IPS-20b (cell line): ENCODE results near the gene PNLIPRP2.

ENCODE experiments used
- H3K27ac ChIP-seq: one replicate; pipeline ENCODE4 v1.5.1; 2013; ENCODE audit warnings: low read length
- H3K27me3 ChIP-seq: 2 replicates; pipeline ENCODE4 v1.6.1; 2013; ENCODE audit warnings: mild to moderate bottlenecking, low read length, inconsistent platforms; ENCODE audit not compliant: insufficient read depth
- H3K36me3 ChIP-seq: 2 replicates; pipeline ENCODE4 v1.6.1; 2013; ENCODE audit warnings: low read depth, mild to moderate bottlenecking, inconsistent platforms, low read length, moderate library complexity; ENCODE audit not compliant: insufficient read depth
- H3K4me1 ChIP-seq: 2 replicates; pipeline ENCODE4 v1.6.1; 2013; ENCODE audit warnings: mild to moderate bottlenecking, control low read depth, inconsistent platforms, low read length, moderate library complexity; ENCODE audit not compliant: insufficient read depth
- H3K4me3 ChIP-seq: 2 replicates; pipeline ENCODE4 v1.5.1; 2013; ENCODE audit warnings: mild to moderate bottlenecking, low read length, inconsistent platforms
- H3K9ac ChIP-seq: 2 replicates; pipeline ENCODE4 v1.6.1; 2013; ENCODE audit warnings: low read depth, mild to moderate bottlenecking, inconsistent platforms, low read length, moderate library complexity
- H3K9me3 ChIP-seq: 2 replicates; pipeline ENCODE4 v1.6.1; 2013; ENCODE audit warnings: mild to moderate bottlenecking, low read depth, low read length, inconsistent platforms; ENCODE audit not compliant: insufficient read depth

The PNLIPRP2 gene

DNA sequence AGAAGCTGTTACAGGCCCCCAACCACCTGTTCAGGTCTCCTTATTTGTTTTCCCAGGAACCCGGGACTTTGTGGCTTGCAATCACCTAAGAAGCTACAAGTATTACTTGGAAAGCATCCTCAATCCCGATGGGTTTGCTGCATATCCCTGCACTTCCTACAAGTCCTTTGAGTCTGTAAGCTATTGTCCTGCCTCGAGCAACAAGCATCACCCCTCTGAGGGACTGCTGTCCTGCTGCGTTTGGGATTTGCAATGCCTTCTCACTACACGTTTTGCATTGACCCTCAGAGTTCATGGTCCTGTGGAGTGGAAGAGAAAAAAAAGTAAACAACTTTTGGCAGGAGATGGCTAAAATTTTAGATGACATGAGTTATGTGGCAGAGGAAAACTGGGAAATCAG is 20.8 kb upstream of the PNLIPRP2 start:
- no peak overlapping the region for H3K27ac ChIP-seq
- H3K4me1 ChIP-seq: no peaks in the 10 kb centered on the region
- H3K36me3 ChIP-seq: no peaks in the 10 kb centered on the region
- no peaks in the 10 kb centered on the region for H3K27me3 ChIP-seq
- H3K9me3 ChIP-seq: no peaks in the 10 kb centered on the region
- H3K9ac ChIP-seq: no peak overlapping the region
- H3K4me3 ChIP-seq: no peak overlapping the region

DNA sequence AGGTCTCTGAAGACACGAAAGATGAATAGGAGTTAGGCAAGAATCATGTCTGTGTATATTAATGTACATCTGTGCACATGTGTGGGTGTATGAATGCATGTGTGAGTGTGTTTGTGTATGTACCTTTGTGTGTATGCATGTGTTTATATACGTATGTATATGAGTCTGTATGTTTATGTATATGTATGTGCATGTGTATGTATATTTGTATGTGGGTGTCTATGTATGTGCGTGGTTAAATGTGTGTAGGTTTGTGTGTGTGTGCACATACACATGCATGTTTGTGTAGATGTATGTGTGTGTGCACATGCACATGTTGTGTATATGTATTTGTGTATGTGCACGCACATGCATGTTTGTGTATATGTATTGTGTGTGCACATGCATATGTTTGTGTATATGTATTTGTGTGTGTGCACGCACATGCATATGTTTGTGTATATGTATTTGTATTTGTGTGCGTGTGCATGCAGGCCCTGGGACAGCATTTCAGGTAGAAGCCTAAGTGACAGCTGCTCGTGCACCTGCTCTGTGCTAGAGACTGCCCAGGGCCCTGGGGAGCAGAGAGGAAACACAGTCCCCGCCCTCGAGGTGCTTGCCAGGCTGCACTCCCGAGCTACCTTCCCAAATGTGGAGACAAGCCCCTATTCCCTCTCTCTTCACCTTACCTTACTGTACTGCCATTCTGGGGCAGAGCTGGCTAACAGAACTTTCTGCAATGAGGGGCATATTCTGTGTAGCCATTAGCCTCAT is 17.9 kb upstream of the PNLIPRP2 start:
- no peak overlapping the region for H3K4me3 ChIP-seq

DNA sequence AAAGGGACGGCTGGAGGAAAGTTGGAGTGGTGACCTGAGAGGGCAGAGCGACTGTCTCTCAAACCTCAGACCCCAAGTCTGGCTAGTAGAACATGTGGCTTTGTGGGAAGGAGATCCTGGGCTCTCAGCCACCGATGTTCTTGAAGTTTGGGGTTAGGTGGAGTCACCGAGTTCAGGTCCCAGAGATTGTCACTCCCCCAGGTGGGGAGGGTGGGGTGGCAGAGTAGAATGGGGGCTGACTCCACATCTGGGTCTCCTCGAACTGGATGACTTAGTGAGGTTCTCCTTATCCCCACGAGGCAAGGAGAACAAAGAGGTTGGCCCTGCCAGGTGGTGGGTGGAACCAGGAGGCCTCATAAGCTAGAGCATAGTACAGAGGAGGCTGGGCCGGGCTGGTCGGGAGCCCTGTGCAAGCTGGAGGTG is 14.7 kb upstream of the PNLIPRP2 start:
- Histone ChIP-seq H3K4me3 (no peak overlapping the region), H3K36me3 (no peaks in the 10 kb centered on the region), H3K27me3 (peaks cover 18% of the 10 kb centered on the region), H3K9me3 (no peaks in the 10 kb centered on the region), H3K4me1 (no peaks in the 10 kb centered on the region), H3K27ac (no peak overlapping the region), H3K9ac (no peak overlapping the region)

More for the DNA sequence above, 17.9 kb upstream of the PNLIPRP2 start:
- no peaks in the 10 kb centered on the region for H3K9me3 ChIP-seq
- H3K27me3 ChIP-seq: no peaks in the 10 kb centered on the region; the same call in 1 of the 2 replicates
- H3K36me3 ChIP-seq: no peaks in the 10 kb centered on the region
- H3K27ac ChIP-seq: no peak overlapping the region
- no peak overlapping the region for H3K9ac ChIP-seq
- H3K4me1 ChIP-seq: no peaks in the 10 kb centered on the region

DNA sequence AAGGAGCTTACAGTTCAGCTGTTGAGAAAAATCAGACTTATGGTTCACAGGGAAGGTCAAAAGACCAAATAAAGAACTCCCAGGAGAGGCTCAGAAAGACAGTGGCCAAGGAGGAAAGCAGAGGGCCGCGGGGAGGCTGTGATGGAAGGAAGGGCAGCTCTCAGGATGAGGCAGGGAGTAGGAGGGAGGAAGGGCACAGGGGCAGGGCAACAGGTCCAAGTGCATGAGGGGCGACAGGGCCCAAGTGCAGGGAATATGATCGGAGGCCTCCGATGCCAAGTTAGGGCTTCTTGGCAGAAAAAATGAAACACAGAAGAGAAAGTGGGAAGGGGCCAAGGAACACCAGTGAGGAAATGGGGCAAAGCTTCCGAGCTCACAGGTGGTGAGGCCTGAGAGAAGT is 13.4 kb upstream of the PNLIPRP2 start:
- Histone ChIP-seq H3K27ac (no peak overlapping the region), H3K9me3 (no peaks in the 10 kb centered on the region), H3K27me3 (peaks cover 18% of the 10 kb centered on the region), H3K4me3 (no peak overlapping the region), H3K4me1 (no peaks in the 10 kb centered on the region), H3K9ac (no peak overlapping the region), H3K36me3 (no peaks in the 10 kb centered on the region)

DNA sequence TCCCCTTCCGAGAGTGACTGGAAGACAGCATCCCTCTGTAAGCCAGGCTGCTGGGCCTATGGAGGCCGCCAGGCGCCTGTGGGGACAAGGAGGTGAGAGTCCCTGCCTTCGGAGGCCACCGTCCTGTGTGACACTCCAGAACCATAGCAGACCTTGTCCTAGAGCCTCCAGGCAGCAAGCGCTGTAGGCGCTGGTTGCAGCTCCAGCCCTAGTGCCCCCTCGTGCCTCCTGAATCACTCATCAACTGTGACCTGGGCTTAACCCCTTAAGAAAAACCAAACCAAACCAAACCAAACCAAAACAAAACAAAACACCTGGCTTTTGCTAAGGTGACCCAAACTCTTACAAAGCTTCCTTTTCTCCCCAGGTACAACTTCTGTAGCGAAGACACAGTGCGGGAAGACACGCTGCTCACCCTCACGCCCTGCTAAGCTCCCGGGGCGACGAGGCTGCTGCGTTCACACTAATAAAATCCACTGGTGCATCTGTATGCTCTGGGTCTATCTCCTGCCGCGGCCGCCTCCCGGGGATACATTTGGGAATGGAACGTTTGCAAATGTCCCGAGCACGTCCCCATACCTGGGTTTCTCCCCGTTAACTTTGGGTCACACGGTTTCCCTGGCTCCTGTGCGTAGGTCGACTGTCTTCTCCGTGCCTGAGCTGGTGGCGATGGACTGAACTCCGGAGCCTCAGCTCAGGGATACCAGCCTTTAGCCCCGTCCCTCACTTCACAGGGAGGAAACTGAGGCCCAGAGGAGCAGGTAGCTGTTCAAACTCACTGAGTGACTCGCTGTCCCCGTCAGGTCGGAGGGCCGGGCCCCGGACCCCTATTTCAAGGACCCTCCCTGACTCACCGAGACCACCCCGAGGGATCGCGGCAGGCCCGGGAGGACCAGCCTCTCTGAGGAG is 11.8 kb upstream of the PNLIPRP2 start:
- Histone ChIP-seq H3K9me3 (no peaks in the 10 kb centered on the region), H3K4me1 (no peaks in the 10 kb centered on the region), H3K27me3 (peaks cover 18% of the 10 kb centered on the region), H3K4me3 (peak overlapping the region; percentile 88), H3K27ac (no peak overlapping the region), H3K36me3 (no peaks in the 10 kb centered on the region), H3K9ac (peak overlapping the region; percentile 78)

DNA sequence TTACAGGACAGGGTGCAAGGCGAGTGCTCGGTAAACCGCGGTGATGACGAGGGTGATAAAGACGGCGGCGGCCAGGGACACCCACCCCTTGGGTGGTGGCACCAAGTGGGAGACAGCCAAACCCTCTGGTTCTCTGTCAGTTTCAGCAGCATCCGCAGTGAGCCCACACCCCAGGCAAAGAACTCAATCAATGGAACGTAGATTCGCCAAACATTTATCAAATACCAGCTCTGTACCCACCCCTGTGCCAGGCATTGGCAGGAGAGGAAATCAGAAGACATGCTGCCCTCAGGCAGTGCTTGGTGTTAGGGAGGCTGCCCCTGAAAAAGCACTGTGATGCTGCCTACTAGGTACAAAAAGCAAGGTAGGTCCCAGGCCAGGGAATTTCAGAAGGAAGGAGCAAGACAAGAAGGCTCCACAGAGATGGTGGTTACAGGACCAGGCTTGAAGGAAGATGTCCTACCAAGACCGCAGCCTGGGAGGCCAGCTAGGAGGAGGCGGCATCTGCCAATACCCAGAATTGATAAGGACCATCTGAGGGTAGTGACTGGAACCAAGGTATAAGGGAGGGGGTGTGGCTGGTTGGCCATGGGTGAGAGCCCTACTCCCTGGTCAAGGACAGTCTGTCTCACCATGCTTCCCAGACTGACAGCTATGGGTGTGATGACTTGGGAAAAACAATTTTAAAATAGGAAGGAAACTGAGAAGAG is 10.2 kb upstream of the PNLIPRP2 start:
- Histone ChIP-seq H3K27me3 (peaks cover 18% of the 10 kb centered on the region), H3K4me1 (no peaks in the 10 kb centered on the region), H3K9me3 (no peaks in the 10 kb centered on the region), H3K36me3 (no peaks in the 10 kb centered on the region), H3K9ac (no peak overlapping the region), H3K4me3 (no peak overlapping the region), H3K27ac (no peak overlapping the region)

DNA sequence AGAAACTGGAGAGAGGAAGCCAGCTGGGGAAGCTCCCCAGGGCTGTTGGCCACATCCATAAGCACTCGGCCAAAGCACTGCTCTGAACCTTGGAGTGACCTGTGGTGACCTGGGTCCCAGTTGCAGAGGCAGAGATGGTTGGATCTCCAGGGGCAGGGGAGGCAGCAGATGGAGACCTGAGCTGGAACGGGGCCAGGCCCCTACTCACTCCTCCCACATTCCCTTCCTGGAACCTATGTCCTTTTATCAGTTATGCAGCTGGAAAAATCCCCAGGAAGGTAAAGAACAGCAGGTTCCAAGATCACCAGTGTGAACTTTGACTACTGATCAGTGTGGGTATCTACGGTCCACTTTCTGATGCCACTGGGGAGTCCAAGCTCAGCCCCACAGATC is 9.6 kb upstream of the PNLIPRP2 start:
- Histone ChIP-seq H3K27ac (no peak overlapping the region), H3K9me3 (no peaks in the 10 kb centered on the region), H3K27me3 (peaks cover 18% of the 10 kb centered on the region), H3K9ac (no peak overlapping the region), H3K4me1 (no peaks in the 10 kb centered on the region), H3K4me3 (no peak overlapping the region), H3K36me3 (no peaks in the 10 kb centered on the region)

DNA sequence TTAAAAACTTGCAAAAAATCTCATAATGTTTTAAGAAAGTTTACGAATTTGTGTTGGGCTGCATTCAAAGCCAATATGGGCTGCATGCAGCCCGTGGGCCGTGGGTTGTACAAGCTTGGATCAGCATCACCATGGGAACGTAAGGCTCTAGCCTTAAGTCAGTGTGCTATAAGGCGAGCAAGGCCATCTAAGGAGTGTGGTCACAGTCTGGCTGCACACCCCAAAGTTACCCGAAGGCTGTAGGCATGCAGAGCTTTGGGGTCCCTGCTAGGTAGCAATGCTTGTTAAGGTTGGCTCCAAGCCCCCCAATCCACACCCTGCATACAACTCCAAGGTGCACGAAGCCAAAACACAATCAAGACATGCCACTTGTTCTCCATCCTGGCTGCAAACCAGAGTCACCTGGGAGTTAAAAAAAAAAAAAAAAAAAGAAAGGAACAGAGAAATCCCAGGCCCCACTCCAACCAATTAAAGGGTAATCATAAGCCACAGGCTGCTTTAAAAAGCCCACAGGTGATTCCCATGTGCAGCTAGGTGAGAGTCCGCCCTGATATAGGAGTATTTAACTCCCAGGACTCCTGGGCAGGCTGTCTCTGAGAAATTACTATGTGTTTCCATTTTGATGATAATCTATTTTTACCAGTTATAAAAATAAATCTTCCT is 8.5 kb upstream of the PNLIPRP2 start:
- peaks cover 18% of the 10 kb centered on the region for H3K27me3 ChIP-seq

DNA sequence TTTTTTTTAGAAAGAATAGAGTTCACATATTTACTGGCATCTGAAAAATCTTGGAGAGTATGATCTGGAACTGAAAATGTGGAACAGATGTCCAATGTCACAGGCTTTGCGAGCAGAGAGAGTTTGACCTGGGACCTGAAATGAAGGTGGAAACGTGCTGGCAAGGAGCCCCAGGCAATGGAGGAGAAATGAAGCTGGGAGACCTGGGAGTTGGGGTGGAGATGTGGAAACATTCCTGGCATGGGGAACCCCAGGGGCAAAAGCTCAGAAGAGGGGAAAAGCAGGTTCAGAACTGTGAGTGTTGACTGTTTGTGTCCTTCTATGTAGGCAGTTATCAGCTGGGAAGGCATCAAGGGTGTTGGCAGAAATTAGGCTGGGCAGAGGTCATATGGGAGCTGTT is 7.3 kb upstream of the PNLIPRP2 start:
- H3K27me3 ChIP-seq: peaks cover 14% of the 10 kb centered on the region
- H3K27ac ChIP-seq: no peak overlapping the region
- H3K36me3 ChIP-seq: no peaks in the 10 kb centered on the region
- H3K4me1 ChIP-seq: no peaks in the 10 kb centered on the region
- no peaks in the 10 kb centered on the region for H3K9me3 ChIP-seq
- no peak overlapping the region for H3K4me3 ChIP-seq
- no peak overlapping the region for H3K9ac ChIP-seq

More for the DNA sequence above, 8.5 kb upstream of the PNLIPRP2 start:
- Histone ChIP-seq H3K4me1 (no peaks in the 10 kb centered on the region), H3K9me3 (no peaks in the 10 kb centered on the region), H3K9ac (no peak overlapping the region), H3K4me3 (no peak overlapping the region), H3K36me3 (no peaks in the 10 kb centered on the region), H3K27ac (no peak overlapping the region)

DNA sequence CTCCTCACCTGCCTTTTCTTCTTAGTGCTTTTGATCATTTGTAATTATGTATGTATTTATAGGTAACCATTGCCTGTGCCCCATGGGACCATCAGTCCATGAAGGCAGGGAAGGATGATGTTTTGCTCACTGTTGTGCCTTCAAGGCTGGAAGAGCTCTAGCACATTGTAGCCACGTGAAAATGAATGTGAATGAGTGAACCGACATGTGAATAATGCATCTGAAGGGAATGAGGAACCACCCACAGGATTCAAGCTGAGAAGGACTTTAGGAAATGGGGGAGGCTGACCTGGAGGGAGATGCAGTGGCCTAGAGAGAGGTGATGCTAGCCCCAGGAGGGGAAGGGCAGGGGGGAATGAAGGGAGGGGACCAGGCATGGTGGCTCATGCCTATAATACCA is 6.0 kb upstream of the PNLIPRP2 start:
- H3K27me3 ChIP-seq: peaks cover 3% of the 10 kb centered on the region; the same call in 1 of the 2 replicates
- H3K4me3 ChIP-seq: no peak overlapping the region
- H3K27ac ChIP-seq: no peak overlapping the region
- H3K9ac ChIP-seq: no peak overlapping the region
- no peaks in the 10 kb centered on the region for H3K36me3 ChIP-seq
- no peaks in the 10 kb centered on the region for H3K4me1 ChIP-seq
- H3K9me3 ChIP-seq: no peaks in the 10 kb centered on the region

DNA sequence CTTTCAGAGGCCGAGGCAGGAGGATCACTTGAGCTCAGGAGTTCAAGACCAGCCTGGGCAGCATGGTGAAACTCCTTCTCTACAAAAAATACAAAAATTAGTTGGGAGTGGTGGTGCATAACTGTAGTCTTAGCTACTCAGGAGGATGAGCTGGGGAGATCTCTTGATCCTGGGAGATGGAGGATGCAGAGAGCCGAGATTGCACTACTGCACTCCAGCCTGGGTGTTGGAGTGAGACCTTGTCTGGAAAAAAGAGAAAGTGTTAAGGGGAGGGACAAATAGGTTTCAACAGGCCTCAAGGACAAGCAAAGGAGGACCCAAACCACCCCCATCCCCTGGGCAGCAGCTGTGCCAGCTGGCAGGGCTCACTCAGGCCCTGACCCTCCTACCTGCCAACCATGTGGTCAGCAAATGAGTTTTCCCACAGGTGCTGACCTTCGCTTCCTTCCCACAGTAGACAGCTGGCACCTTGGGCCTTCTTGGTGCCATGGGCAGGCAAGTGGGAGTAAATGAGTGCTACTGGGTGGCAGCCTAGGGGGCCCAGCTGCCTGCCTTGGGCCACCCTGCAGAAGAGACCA is 5.5 kb upstream of the PNLIPRP2 start:
- no peaks in the 10 kb centered on the region for H3K36me3 ChIP-seq

More for the DNA sequence above, 5.5 kb upstream of the PNLIPRP2 start:
- H3K4me3 ChIP-seq: no peak overlapping the region
- no peaks in the 10 kb centered on the region for H3K4me1 ChIP-seq
- H3K9ac ChIP-seq: no peak overlapping the region
- H3K27ac ChIP-seq: no peak overlapping the region
- H3K27me3 ChIP-seq: peaks cover 3% of the 10 kb centered on the region; the same call in 1 of the 2 replicates
- H3K9me3 ChIP-seq: no peaks in the 10 kb centered on the region
